ENCODE data around the gene ARHGEF40. TPM values are rescaled to one million over a fixed set of nuclear protein-coding genes. Genes with fewer than 3 reads are reported as not detected.

Gene ARHGEF40
- total RNA-seq, 4 donors from 2014 or later: 72.5 to 128 (median 80.9) TPM

GRCh38 chr14:21087294-21088091, 17.4 kb downstream of the ARHGEF40 start:
- Histone ChIP-seq H3K4me1 (peaks cover 0 to 36% (median 8%) of the 10 kb centered on the region in 4 donors), H3K27me3 (no peaks in the 10 kb centered on the region), H3K27ac (peak overlapping the region in 3 of 4 donors; percentile 52 to 97 (median 61)), H3K4me3 (no peak overlapping the region), H3K36me3 (peaks cover 0 to 96% (median 7%) of the 10 kb centered on the region in 3 donors), H3K9me3 (no peaks in the 10 kb centered on the region)
- no peak for TF ChIP-seq CTCF (IDR thresholded peaks at IDR 0.05)
- WGBS, 2 donors: 24 to 37% methylated on average over 19 of the region's 19 CpGs
- DNase-seq (ENCODE audit: low spot score in 2 of 2): no peak

- Histone ChIP-seq H3K9me3 (no peaks in the 10 kb centered on the region), H3K4me3 (no peak overlapping the region), H3K27me3 (no peaks in the 10 kb centered on the region), H3K27ac (peak overlapping the region in 2 of 4 donors; percentile 61 to 97), H3K36me3 (peaks cover 0 to 94% (median 7%) of the 10 kb centered on the region in 3 donors), H3K4me1 (peaks cover 0 to 48% (median 10%) of the 10 kb centered on the region in 4 donors)
- 43 to 62% methylated on average over 4 of the region's 4 CpGs for WGBS, 2 donors
- DNase-seq (ENCODE audit: low spot score in 2 of 2): no peak
- TF ChIP-seq EP300 (IDR thresholded peaks at IDR 0.05): no peak
- no peak for TF ChIP-seq POLR2A (IDR thresholded peaks at IDR 0.05)
- TF ChIP-seq CTCF (IDR thresholded peaks at IDR 0.05): no peak
These were observed 18.6 kb downstream of the ARHGEF40 start for GRCh38 chr14:21088687-21089086.

DNA sequence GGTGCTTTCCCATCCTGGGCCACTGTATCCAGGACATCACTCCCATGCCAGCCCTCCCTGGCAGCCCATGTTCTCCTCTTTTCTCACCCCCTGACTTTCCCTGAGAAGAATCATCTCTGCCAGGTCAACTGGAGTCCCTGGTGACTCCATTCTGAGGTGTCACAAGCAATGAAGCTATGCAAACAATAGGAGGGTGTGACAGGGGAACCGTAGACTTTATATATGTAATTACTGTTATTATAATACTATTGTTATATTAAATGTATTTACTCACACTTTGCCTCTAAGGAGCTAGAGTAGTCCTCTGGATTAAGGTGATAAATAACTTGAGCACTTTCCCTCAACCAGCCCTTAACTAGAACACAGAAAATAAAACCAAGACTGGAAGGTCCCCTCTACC, 19.2 kb downstream of the ARHGEF40 start:
- TF ChIP-seq CTCF (IDR thresholded peaks at IDR 0.05): no peak
- WGBS, 2 donors: 37 to 43% methylated on average over 1 of the region's 1 CpG
- peaks cover 0 to 54% (median 10%) of the 10 kb centered on the region in 4 donors for H3K4me1 ChIP-seq
- H3K9me3 ChIP-seq: no peaks in the 10 kb centered on the region
- no peak overlapping the region for H3K4me3 ChIP-seq
- H3K27ac ChIP-seq: peak overlapping the region in 1 of 4 donors; percentile 97
- H3K27me3 ChIP-seq: no peaks in the 10 kb centered on the region
- DNase-seq (ENCODE audit: low spot score in 2 of 2): no peak
- peaks cover 0 to 88% (median 7%) of the 10 kb centered on the region in 3 donors for H3K36me3 ChIP-seq

DNA sequence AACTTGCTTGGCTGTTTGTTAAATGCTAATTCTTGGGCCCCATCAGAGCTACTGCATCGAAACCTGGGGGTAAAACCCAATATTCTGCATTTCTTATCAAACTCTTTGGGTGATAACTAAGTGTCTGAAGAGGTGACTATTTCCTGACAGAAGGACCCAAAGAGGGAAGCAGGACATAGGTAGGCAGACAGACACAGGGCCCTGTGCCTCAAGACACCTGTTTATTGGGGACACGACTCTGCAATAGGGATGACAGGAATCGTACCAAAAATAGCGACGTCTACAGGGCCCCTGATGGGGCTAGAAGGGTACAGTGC, 19.7 kb downstream of the ARHGEF40 start:
- no peak for DNase-seq (ENCODE audit: low spot score in 2 of 2)
- H3K4me1 ChIP-seq: peaks cover 0 to 58% (median 10%) of the 10 kb centered on the region in 4 donors
- H3K36me3 ChIP-seq: peaks cover 0 to 82% (median 7%) of the 10 kb centered on the region in 3 donors
- no peaks in the 10 kb centered on the region for H3K27me3 ChIP-seq
- TF ChIP-seq POLR2A (IDR thresholded peaks at IDR 0.05) (no peak), CTCF (IDR thresholded peaks at IDR 0.05) (no peak), EP300 (IDR thresholded peaks at IDR 0.05) (no peak)
- H3K4me3 ChIP-seq: no peak overlapping the region
- peak overlapping the region in 3 of 4 donors; percentile 13 to 97 (median 89) for H3K27ac ChIP-seq
- no peaks in the 10 kb centered on the region for H3K9me3 ChIP-seq
- WGBS, 2 donors: 79 to 87% methylated on average over 3 to 5 of the region's 5 CpGs

GRCh38 chr14:21090194-21090939, 20.3 kb downstream of the ARHGEF40 start:
- no peaks in the 10 kb centered on the region for H3K27me3 ChIP-seq
- no peaks in the 10 kb centered on the region for H3K9me3 ChIP-seq
- peaks cover 0 to 77% (median 5%) of the 10 kb centered on the region in 3 donors for H3K36me3 ChIP-seq
- peak overlapping the region in 3 of 4 donors; percentile 13 to 97 (median 89) for H3K27ac ChIP-seq
- no peak overlapping the region for H3K4me3 ChIP-seq
- 75 to 76% methylated on average over 28 to 37 of the region's 45 CpGs for WGBS, 2 donors
- DNase-seq (ENCODE audit: low spot score in 2 of 2): no peak
- peaks cover 0 to 62% (median 10%) of the 10 kb centered on the region in 4 donors for H3K4me1 ChIP-seq
- TF ChIP-seq CTCF (IDR thresholded peaks at IDR 0.05) (peak; percentile 43 to 70 (median 55)), POLR2A (IDR thresholded peaks at IDR 0.05) (no peak), EP300 (IDR thresholded peaks at IDR 0.05) (no peak)

All from tibial nerve (tissue), 4 donors.